Skin of body (tissue), 2 donors: ENCODE measurements around the gene LARP1. TPM values are rescaled to one million over a fixed set of nuclear protein-coding genes. Genes with fewer than 3 reads are reported as not detected.
A peak's percentile ranks its signal among the peaks of the same experiment; 100 is the strongest.
"Not testable (repeated sequence)": the region's sequence is repeated elsewhere in the genome, so short reads cannot be mapped to it uniquely, and the experiment has no call there.

ENCODE experiments used
- DNase-seq: peaks from one replicate; lab custom pipeline; 2025; lab: John Stamatoyannopoulos, UW
- total RNA-seq: library from RNA; depleted of rRNA; stranded (reverse); fragments of >200 nt; gene quantifications from one replicate; pipeline ENCODE4 v1.2.3, GENCODE V29; 2014

LARP1 gene
- total RNA-seq, 1 donor from 2014 or later, result 46.4 TPM

GRCh38 chr5:154822896-154823295 is 67.7 kb downstream of the LARP1 start:
- not testable (repeated sequence) for DNase-seq

GRCh38 chr5:154823605-154824004 is 68.4 kb downstream of the LARP1 start:
- DNase-seq, result no peak

GRCh38 chr5:154824070-154824469 is 68.9 kb downstream of the LARP1 start:
- DNase-seq, result no peak

- no peak for DNase-seq
Observed at GRCh38 chr5:154829181-154829588, 74.0 kb downstream of the LARP1 start.

GRCh38 chr5:154829589-154830218 is 74.5 kb downstream of the LARP1 start:
- DNase-seq, result no peak

GRCh38 chr5:154830219-154830595 is 75.0 kb downstream of the LARP1 start:
- no peak for DNase-seq

GRCh38 chr5:154830596-154830995 is 75.4 kb downstream of the LARP1 start:
- no peak for DNase-seq

- DNase-seq, result no peak
Observed at GRCh38 chr5:154831451-154831850, 76.3 kb downstream of the LARP1 start.

GRCh38 chr5:154832804-154833203 is 77.6 kb downstream of the LARP1 start:
- not testable (repeated sequence) for DNase-seq

- no peak for DNase-seq
Observed at GRCh38 chr5:154834053-154834452, 78.9 kb downstream of the LARP1 start.

GRCh38 chr5:154835701-154836052 is 80.5 kb downstream of the LARP1 start:
- DNase-seq, result not testable (repeated sequence)

GRCh38 chr5:154836225-154836624 is 81.0 kb downstream of the LARP1 start:
- DNase-seq, result no peak

- no peak for DNase-seq
Observed at GRCh38 chr5:154837009-154837901, 82.1 kb downstream of the LARP1 start.

- no peak for DNase-seq
Observed at GRCh38 chr5:154840435-154841272, 85.5 kb downstream of the LARP1 start.

- DNase-seq, result no peak
Observed at GRCh38 chr5:154841273-154841661, 86.1 kb downstream of the LARP1 start.

- no peak for DNase-seq
Observed at GRCh38 chr5:154842689-154843530, 87.7 kb downstream of the LARP1 start.

GRCh38 chr5:154844809-154845208 is 89.6 kb downstream of the LARP1 start:
- no peak for DNase-seq

GRCh38 chr5:154849264-154849785 is 94.1 kb downstream of the LARP1 start:
- DNase-seq, result no peak

GRCh38 chr5:154849791-154850201 is 94.6 kb downstream of the LARP1 start:
- peak; percentile 25 for DNase-seq

- DNase-seq, result peak; percentile 92
Observed at GRCh38 chr5:154850255-154851062, 95.3 kb downstream of the LARP1 start, which contains the start of gene FAXDC2. Gene FAXDC2, minus strand, starts transcription at chr5:154850603. Its CDS starts 12,425 bp downstream, at chr5:154838178.
